ENCODE data around the gene KDM5B.

DNA sequence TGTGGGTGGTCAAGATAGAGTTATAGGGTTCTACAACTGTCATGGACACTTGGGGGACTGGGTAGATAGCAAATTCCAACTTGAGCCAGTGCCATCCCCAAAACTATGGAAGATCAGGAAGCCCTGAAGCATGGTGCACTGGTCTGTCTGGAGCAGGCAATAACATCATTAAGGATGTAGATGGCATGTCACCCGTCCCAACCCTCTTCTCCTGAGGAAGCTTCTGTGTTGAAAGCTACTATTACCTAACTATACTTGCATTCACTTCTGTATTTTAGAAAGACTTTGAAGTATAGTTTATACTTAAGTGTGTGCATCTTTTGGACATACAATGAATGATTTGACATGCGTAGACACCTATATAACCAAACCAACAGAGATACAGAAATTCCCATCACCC, 47.8 kb upstream of the KDM5B start:
- TF ChIP-seq, protein P1, sequence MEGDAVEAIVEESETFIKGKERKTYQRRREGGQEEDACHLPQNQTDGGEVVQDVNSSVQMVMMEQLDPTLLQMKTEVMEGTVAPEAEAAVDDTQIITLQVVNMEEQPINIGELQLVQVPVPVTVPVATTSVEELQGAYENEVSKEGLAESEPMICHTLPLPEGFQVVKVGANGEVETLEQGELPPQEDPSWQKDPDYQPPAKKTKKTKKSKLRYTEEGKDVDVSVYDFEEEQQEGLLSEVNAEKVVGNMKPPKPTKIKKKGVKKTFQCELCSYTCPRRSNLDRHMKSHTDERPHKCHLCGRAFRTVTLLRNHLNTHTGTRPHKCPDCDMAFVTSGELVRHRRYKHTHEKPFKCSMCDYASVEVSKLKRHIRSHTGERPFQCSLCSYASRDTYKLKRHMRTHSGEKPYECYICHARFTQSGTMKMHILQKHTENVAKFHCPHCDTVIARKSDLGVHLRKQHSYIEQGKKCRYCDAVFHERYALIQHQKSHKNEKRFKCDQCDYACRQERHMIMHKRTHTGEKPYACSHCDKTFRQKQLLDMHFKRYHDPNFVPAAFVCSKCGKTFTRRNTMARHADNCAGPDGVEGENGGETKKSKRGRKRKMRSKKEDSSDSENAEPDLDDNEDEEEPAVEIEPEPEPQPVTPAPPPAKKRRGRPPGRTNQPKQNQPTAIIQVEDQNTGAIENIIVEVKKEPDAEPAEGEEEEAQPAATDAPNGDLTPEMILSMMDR (tag by site-specific recombination; IDR thresholded peaks at IDR 0.05): no peak
- TF ChIP-seq, protein P2, sequence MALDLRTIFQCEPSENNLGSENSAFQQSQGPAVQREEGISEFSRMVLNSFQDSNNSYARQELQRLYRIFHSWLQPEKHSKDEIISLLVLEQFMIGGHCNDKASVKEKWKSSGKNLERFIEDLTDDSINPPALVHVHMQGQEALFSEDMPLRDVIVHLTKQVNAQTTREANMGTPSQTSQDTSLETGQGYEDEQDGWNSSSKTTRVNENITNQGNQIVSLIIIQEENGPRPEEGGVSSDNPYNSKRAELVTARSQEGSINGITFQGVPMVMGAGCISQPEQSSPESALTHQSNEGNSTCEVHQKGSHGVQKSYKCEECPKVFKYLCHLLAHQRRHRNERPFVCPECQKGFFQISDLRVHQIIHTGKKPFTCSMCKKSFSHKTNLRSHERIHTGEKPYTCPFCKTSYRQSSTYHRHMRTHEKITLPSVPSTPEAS (tag by site-specific recombination; IDR thresholded peaks at IDR 0.05): no peak
- TF ChIP-seq ZNF677 (tag by site-specific recombination; IDR thresholded peaks at IDR 0.05) (no peak), ZNF776 (tag by site-specific recombination; IDR thresholded peaks at IDR 0.05; ENCODE audit: borderline replicate concordance) (no peak), SCRT1 (tag by site-specific recombination; IDR thresholded peaks at IDR 0.05; ENCODE audit: borderline replicate concordance) (no peak), ZNF792 (tag by site-specific recombination; IDR thresholded peaks at IDR 0.05) (no peak)
- TF ChIP-seq, protein P3, sequence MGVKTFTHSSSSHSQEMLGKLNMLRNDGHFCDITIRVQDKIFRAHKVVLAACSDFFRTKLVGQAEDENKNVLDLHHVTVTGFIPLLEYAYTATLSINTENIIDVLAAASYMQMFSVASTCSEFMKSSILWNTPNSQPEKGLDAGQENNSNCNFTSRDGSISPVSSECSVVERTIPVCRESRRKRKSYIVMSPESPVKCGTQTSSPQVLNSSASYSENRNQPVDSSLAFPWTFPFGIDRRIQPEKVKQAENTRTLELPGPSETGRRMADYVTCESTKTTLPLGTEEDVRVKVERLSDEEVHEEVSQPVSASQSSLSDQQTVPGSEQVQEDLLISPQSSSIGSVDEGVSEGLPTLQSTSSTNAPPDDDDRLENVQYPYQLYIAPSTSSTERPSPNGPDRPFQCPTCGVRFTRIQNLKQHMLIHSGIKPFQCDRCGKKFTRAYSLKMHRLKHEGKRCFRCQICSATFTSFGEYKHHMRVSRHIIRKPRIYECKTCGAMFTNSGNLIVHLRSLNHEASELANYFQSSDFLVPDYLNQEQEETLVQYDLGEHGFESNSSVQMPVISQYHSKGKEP (tag by site-specific recombination; IDR thresholded peaks at IDR 0.05): no peak

Data from HEK293 (cell line).